Adrenal gland (tissue), 19 donors: ENCODE measurements around the gene MBD3L4. TPM values are rescaled to one million over a fixed set of nuclear protein-coding genes. Genes with fewer than 3 reads are reported as not detected.
A peak's percentile ranks its signal among the peaks of the same experiment; 100 is the strongest.
"Not testable (repeated sequence)": the region's sequence is repeated elsewhere in the genome, so short reads cannot be mapped to it uniquely, and the experiment has no call there.

Source experiments
- DNase-seq, 7 donors: peaks; one replicate each; pipeline ENCODE4 v3.0.0-alpha.2; 2019 to 2020
- H3K27ac ChIP-seq, 5 donors: fragments of 200-600 bp; sonication (generic) in 4 of 5; 1 replicate in 3 of 5; 2 replicates in 2 of 5; pipeline versions ENCODE4 v1.5.1 to v1.8.0; 2016 to 2020; ENCODE audit warnings: mild to moderate bottlenecking in 1 of 5
- H3K27me3 ChIP-seq: fragments of 200-600 bp; 2 replicates; pipeline ENCODE4 v1.8.0; 2021
- H3K36me3 ChIP-seq, 2 donors: fragments of 200-600 bp; replicated peaks in 1 of 2; 1 replicate in 1 of 2; 2 replicates in 1 of 2; pipeline versions ENCODE4 v1.5.1 to v1.8.0; 2018 to 2022
- H3K4me1 ChIP-seq, 2 donors: fragments of 200-600 bp; replicated peaks in 1 of 2; 1 replicate in 1 of 2; 2 replicates in 1 of 2; pipeline versions ENCODE4 v1.5.1 to v1.8.0; 2018 to 2021
- H3K4me3 ChIP-seq, 4 donors: fragments of 200-600 bp; sonication (generic) in 3 of 4; one replicate each; pipeline ENCODE4 v1.5.1; 2016 to 2018
- H3K9me3 ChIP-seq, 3 donors: fragments of 200-600 bp; sonication (generic) in 1 of 3; replicated peaks in 1 of 3; 1 replicate in 2 of 3; 2 replicates in 1 of 3; pipeline versions ENCODE4 v1.5.1 to v1.8.0; 2016 to 2021
- CTCF ChIP-seq, 6 experiments: fragments of 450-650 bp in 4 of 6; fragments of 200-600 bp in 2 of 6; sonication (generic) in 1 of 6; IDR thresholded peaks; 1 replicate in 5 of 6; 2 replicates in 1 of 6; pipeline versions ENCODE4 v1.5.1 to v1.8.0; 2016 to 2021; ENCODE audit warnings: antibody characterized with exemption in 6 of 6, mild to moderate bottlenecking in 2 of 6, moderate library complexity in 1 of 6
- POLR2A ChIP-seq, 2 donors: fragments of 450-650 bp; IDR thresholded peaks; one replicate each; pipeline ENCODE4 v1.6.1; 2017; ENCODE audit warnings: antibody characterized with exemption in 2 of 2, mild to moderate bottlenecking in 2 of 2, moderate library complexity in 1 of 2
- WGBS, 4 donors: extraction: QIAGEN DNeasy Blood & Tissue Kit in 2 of 4; methylation state at CpG; one replicate each; pipeline versions ENCODE4 v1.1.5 to v1.1.7; 2013 to 2017; 5-methylcytosine and 5-hydroxymethylcytosine counted together
- intact Hi-C, 2 donors: fragments of 100-400 bp; cut with DNase I; formaldehyde crosslinking; loops; one replicate each; pipeline versions ENCODE4 v1.14.1 to v1.15.0; 2022 to 2023
- long read RNA-seq, 10 donors: library from polyadenylated mRNA in 3 of 10; unstranded in 2 of 10; stranded (forward) in 1 of 10; transcript quantifications; one replicate each; pipeline ENCODE4 v2.0.0 and lab custom pipeline, GENCODE V29; 2021 to 2026
- polyA plus RNA-seq, 3 donors: library from polyadenylated mRNA; stranded (reverse); fragments of 200-250 nt in 2 of 3; fragments of 350-450 nt in 1 of 3; fragmentation: Illumina TruSeq in 1 of 3; extraction: RNeasy Lipid Tissue Mini Kit (QIAGEN cat#74804) in 1 of 3; gene quantifications; one replicate each; pipeline ENCODE4 v1.2.3, GENCODE V29; 2013 to 2014
- total RNA-seq, 9 donors: library from RNA; depleted of rRNA in 4 of 9; stranded (reverse); fragments of >200 nt in 4 of 9; fragments of 120-200 nt in 1 of 9; fragmentation: NEBNext Ultra II Directional in 1 of 9; extraction: Animal tissue kit (Norgen Biotek cat#: 25700) in 1 of 9; gene quantifications; one replicate each; pipeline versions ENCODE4 v1.1.0 to v1.2.4, GENCODE V29; 2013 to 2023
- donor health status: healthy with polysubstance abuse.
- donor health status: Bipolar disorder and iron deficiency.
- donor health status: DM: yes; HTN: yes; CAD: no.
- donor health status: DM: no; HTN: no; CAD: no.
- donor health status: DM: no; HTN: no; CAD: no.
- donor health status: DM: yes; HTN: yes; CAD: no.

The MBD3L4 gene
- not detected for total RNA-seq
- polyA plus RNA-seq: not detected
- long read RNA-seq, donor 1: 0 reads
- long read RNA-seq, donor 2: 0 reads
- long read RNA-seq, donor 3: 0 reads
- long read RNA-seq, donor 4: 0 reads
- long read RNA-seq, donor 5: 0 reads
- long read RNA-seq, donor 6: 0 reads
- long read RNA-seq, donor 7: 0 reads
- long read RNA-seq, donor 8: 0 reads
- long read RNA-seq, donor 9: 0 reads
- long read RNA-seq, donor 10: 0 reads

GRCh38 chr19:7040079-7040478, at the start of gene MBD3L4:
Gene MBD3L4 (minus strand): TSS chr19:7040179. CDS start chr19:7040144, 35 bp downstream.
- H3K4me1 ChIP-seq, H3K27me3 ChIP-seq, H3K27ac ChIP-seq, DNase-seq, H3K9me3 ChIP-seq, H3K36me3 ChIP-seq, H3K4me3 ChIP-seq, intact Hi-C loops: not testable (repeated sequence)
- WGBS, 4 donors: 73% methylated on average over 2 of the region's 9 CpGs; no CpG with 5 or more reads in 3 of the 4 donors

- 91 to 98% (median 94%) methylated on average over 6 of the region's 6 CpGs for WGBS, 4 donors
- H3K27ac ChIP-seq: no peak overlapping the region
- TF ChIP-seq POLR2A (IDR thresholded peaks at IDR 0.05): no peak
- no peak for TF ChIP-seq CTCF (IDR thresholded peaks at IDR 0.05)
- peaks cover 0 to 42% (median 7%) of the 10 kb centered on the region in 3 donors for H3K9me3 ChIP-seq
- no peaks in the 10 kb centered on the region for H3K4me1 ChIP-seq
- DNase-seq: no peak
- H3K4me3 ChIP-seq: no peak overlapping the region
- peaks cover 0 to 1% of the 10 kb centered on the region in 2 donors for H3K36me3 ChIP-seq
- intact Hi-C loops: no loop called here
- no peaks in the 10 kb centered on the region for H3K27me3 ChIP-seq
Measured at GRCh38 chr19:7088999-7089398, 49.0 kb upstream of the MBD3L4 start.

- Histone ChIP-seq H3K27me3 (no peaks in the 10 kb centered on the region), H3K4me3 (peak overlapping the region in 1 of 4 donors; percentile 1), H3K4me1 (no peaks in the 10 kb centered on the region), H3K9me3 (peaks cover 7 to 80% (median 16%) of the 10 kb centered on the region in 3 donors), H3K36me3 (peaks cover 0 to 52% of the 10 kb centered on the region in 2 donors), H3K27ac (no peak overlapping the region)
- DNase-seq: peak in 1 of 7 donors; percentile 44
- 96 to 97% (median 97%) methylated on average over 15 of the region's 15 CpGs for WGBS, 4 donors
- no peak for TF ChIP-seq POLR2A (IDR thresholded peaks at IDR 0.05)
- no peak for TF ChIP-seq CTCF (IDR thresholded peaks at IDR 0.05)
- intact Hi-C loops: no loop called here
Measured at GRCh38 chr19:7083076-7083956, 43.3 kb upstream of the MBD3L4 start.

GRCh38 chr19:7078008-7078407, 38.0 kb upstream of the MBD3L4 start:
- no peak for DNase-seq
- peaks cover 0 to 90% of the 10 kb centered on the region in 2 donors for H3K36me3 ChIP-seq
- TF ChIP-seq CTCF (IDR thresholded peaks at IDR 0.05): no peak
- TF ChIP-seq POLR2A (IDR thresholded peaks at IDR 0.05): no peak
- peaks cover 0 to 57% (median 16%) of the 10 kb centered on the region in 3 donors for H3K9me3 ChIP-seq
- no peak overlapping the region for H3K27ac ChIP-seq
- intact Hi-C loops: no loop called here
- H3K4me1 ChIP-seq: no peaks in the 10 kb centered on the region
- no peak overlapping the region for H3K4me3 ChIP-seq
- 93 to 100% (median 97%) methylated on average over 2 of the region's 2 CpGs for WGBS, 4 donors
- no peaks in the 10 kb centered on the region for H3K27me3 ChIP-seq
